NT2/D1 (cell line): ENCODE data around the gene MAP3K10.

Source experiments
- SUZ12 ChIP-seq: IDR thresholded peaks from 2 replicates; pipeline ENCODE4 v1.6.1; 2011; ENCODE audit not compliant: insufficient read length, insufficient read depth; ENCODE audit errors: extremely low read depth
- YY1 ChIP-seq: IDR thresholded peaks from 2 replicates; pipeline ENCODE4 v1.6.1; 2011; ENCODE audit not compliant: insufficient read length, insufficient read depth
- ZNF274 ChIP-seq: IDR thresholded peaks from 2 replicates; pipeline ENCODE4 v1.6.1; 2011; ENCODE audit warnings: mild to moderate bottlenecking, low read depth, low read length

DNA sequence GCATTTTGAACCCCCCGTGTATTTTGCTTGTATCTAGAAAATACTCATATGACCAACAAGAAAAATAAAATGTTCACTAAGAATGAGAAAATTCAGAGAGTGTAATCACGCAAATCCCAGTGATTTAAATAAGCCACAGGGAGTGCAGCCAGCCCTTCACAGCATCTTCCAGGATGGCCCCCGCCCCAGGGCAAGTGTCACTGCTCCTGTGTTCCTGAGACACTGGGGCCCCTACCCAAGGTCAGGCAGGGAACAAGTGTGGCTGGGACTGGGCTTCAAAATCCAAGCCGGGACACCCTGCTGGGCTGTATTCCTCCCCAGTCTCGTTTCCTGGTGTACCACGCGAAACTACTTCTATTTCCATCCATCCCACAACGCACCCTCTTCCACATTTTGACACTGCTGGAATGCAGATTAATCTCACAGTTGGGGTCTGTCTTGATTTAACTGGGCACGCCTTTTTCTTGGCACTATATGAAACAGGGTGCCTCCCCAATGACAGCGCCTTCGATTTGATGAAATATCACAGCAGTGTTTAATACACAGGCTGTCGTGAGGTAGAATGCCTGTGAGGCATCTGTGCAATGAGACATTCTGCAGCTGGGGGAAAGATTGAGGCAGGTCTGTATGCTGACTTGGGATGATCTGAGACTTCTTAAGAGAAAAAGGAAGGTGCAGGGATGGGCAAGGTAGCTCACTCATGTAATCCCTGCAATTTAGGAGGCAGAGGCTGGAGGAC, 53.5 kb downstream of the MAP3K10 start:
- TF ChIP-seq SUZ12, result no peak
- no peak for TF ChIP-seq YY1
- TF ChIP-seq ZNF274, result no peak
